ENCODE data around the gene MTARC2. TPM values are rescaled to one million over a fixed set of nuclear protein-coding genes. Genes with fewer than 3 reads are reported as not detected.

The MTARC2 gene
- total and polyA plus RNA-seq, 2 of the 13 experiments (the other 11 are each of a cell fraction or from before 2014, with no cell fraction given): 8.5 to 10.1 TPM

- TF ChIP-seq ZGPAT (CRISPR knock-in tag; IDR thresholded peaks at IDR 0.05) (0 out of 2 replicates have a peak, but pooled peaks have one; percentile 54), ZNF550 (CRISPR knock-in tag; IDR thresholded peaks at IDR 0.05; ENCODE audit: borderline replicate concordance) (no peak), DMTF1 (CRISPR knock-in tag; IDR thresholded peaks at IDR 0.05) (no peak), ZNF3 (CRISPR knock-in tag; IDR thresholded peaks at IDR 0.05) (no peak), HNF1A (IDR thresholded peaks at IDR 0.05; ENCODE audit: low read depth) (peak; percentile 21; the same call in 1 of the 2 replicates), HNF1A (CRISPR knock-in tag; IDR thresholded peaks at IDR 0.05; ENCODE audit: borderline replicate concordance) (no peak), MEIS1 (CRISPR knock-in tag; IDR thresholded peaks at IDR 0.05; ENCODE audit: borderline replicate concordance) (no peak), ZNF468 (CRISPR knock-in tag; IDR thresholded peaks at IDR 0.05) (no peak), ZNF431 (CRISPR knock-in tag; IDR thresholded peaks at IDR 0.05; ENCODE audit: borderline replicate concordance, low read depth) (no peak), STAT5B (CRISPR knock-in tag; IDR thresholded peaks at IDR 0.05) (no peak), ZNF773 (CRISPR knock-in tag; IDR thresholded peaks at IDR 0.05; ENCODE audit: borderline replicate concordance) (no peak), GABPA (IDR thresholded peaks at IDR 0.05; ENCODE audit: low read depth, low read length) (no peak), GABPA (CRISPR knock-in tag; IDR thresholded peaks at IDR 0.05; ENCODE audit: low read depth) (peak; percentile 29; the same call in 1 of the 2 replicates), ONECUT2 (CRISPR knock-in tag; IDR thresholded peaks at IDR 0.05) (no peak), JUNB (CRISPR knock-in tag; IDR thresholded peaks at IDR 0.05; ENCODE audit: borderline replicate concordance) (peak; percentile 63; the same call in 1 of the 2 replicates), STAT6 (CRISPR knock-in tag; IDR thresholded peaks at IDR 0.05; ENCODE audit: borderline replicate concordance) (no peak), NFKB2 (CRISPR knock-in tag; IDR thresholded peaks at IDR 0.05; ENCODE audit: borderline replicate concordance) (no peak), FOXA3 (CRISPR knock-in tag; IDR thresholded peaks at IDR 0.05) (peak; percentile 97), ZFY (CRISPR knock-in tag; IDR thresholded peaks at IDR 0.05) (no peak)
Observed at GRCh38 chr1:220734571-220735326, 13.4 kb upstream of the MTARC2 start (continued).

All from HepG2 (cell line).